CD14-positive monocyte (primary cell): ENCODE data around the gene CHN2. TPM values are rescaled to one million over a fixed set of nuclear protein-coding genes. Genes with fewer than 3 reads are reported as not detected.
A peak's percentile ranks its signal among the peaks of the same experiment; 100 is the strongest.

ENCODE experiments used
- DNase-seq, 3 donors: peaks; one replicate each; pipeline ENCODE4 v3.0.0-alpha.2; 2011 to 2022
- H2AFZ ChIP-seq: 2 replicates; pipeline ENCODE4 v1.6.0; 2012; ENCODE audit warnings: mild to moderate bottlenecking, low read depth, low read length, inconsistent platforms; ENCODE audit not compliant: insufficient read depth, poor library complexity, severe bottlenecking
- H3K27ac ChIP-seq, 2 donors: 1 replicate in 1 of 2; 2 replicates in 1 of 2; pipeline ENCODE4 v1.5.1; 2012 to 2013; ENCODE audit warnings: low read length in 2 of 2, control low read depth in 1 of 2, inconsistent platforms in 1 of 2, low read depth in 1 of 2, mild to moderate bottlenecking in 1 of 2
- H3K27me3 ChIP-seq, 2 donors: one replicate each; pipeline versions ENCODE4 v1.6.0 to v1.6.1; 2011 to 2013; ENCODE audit warnings: low read length in 2 of 2; ENCODE audit not compliant: control insufficient read depth in 2 of 2, insufficient read depth in 2 of 2
- H3K36me3 ChIP-seq, 2 donors: replicated peaks in 1 of 2; 1 replicate in 1 of 2; 2 replicates in 1 of 2; pipeline versions ENCODE4 v1.5.1 to v1.6.1; 2012 to 2013; ENCODE audit warnings: low read length in 2 of 2, control low read depth in 1 of 2, inconsistent platforms in 1 of 2, mild to moderate bottlenecking in 1 of 2; ENCODE audit not compliant: insufficient read depth in 2 of 2, control insufficient read depth in 1 of 2
- H3K4me1 ChIP-seq, 2 donors: 1 replicate in 1 of 2; 2 replicates in 1 of 2; pipeline versions ENCODE4 v1.5.1 to v1.6.1; 2012 to 2013; ENCODE audit warnings: low read length in 2 of 2, control low read depth in 1 of 2, inconsistent platforms in 1 of 2, mild to moderate bottlenecking in 1 of 2, moderate library complexity in 1 of 2; ENCODE audit not compliant: insufficient read depth in 2 of 2, control insufficient read depth in 1 of 2
- H3K4me2 ChIP-seq: replicated peaks from 2 replicates; pipeline ENCODE3; 2012; ENCODE audit warnings: low read length, moderate library complexity, mild to moderate bottlenecking; ENCODE audit not compliant: poor library complexity, severe bottlenecking; ENCODE audit errors: extremely low read depth
- H3K4me3 ChIP-seq, 3 experiments: fragments of 200-600 bp in 1 of 3; sonication (generic) in 1 of 3; replicated peaks in 1 of 3; 1 replicate in 2 of 3; 2 replicates in 1 of 3; pipeline ENCODE4 v1.5.1; 2011 to 2013; ENCODE audit warnings: low read length in 3 of 3, mild to moderate bottlenecking in 3 of 3, control low read depth in 2 of 3, low read depth in 2 of 3, inconsistent platforms in 1 of 3, moderate library complexity in 1 of 3
- H3K79me2 ChIP-seq: 2 replicates; pipeline ENCODE4 v1.6.0; 2012; ENCODE audit warnings: mild to moderate bottlenecking, control low read depth, inconsistent platforms, low read length, moderate library complexity; ENCODE audit not compliant: insufficient read depth
- H3K9ac ChIP-seq: 2 replicates; pipeline ENCODE4 v1.6.0; 2017; ENCODE audit warnings: low read length, mild to moderate bottlenecking; ENCODE audit not compliant: insufficient read depth, poor library complexity, severe bottlenecking
- H3K9me3 ChIP-seq, 2 donors: replicated peaks in 1 of 2; 1 replicate in 1 of 2; 2 replicates in 1 of 2; pipeline versions ENCODE4 v1.5.1 to v1.6.1; 2012 to 2013; ENCODE audit warnings: low read length in 2 of 2, control low read depth in 1 of 2; ENCODE audit not compliant: control insufficient read depth in 1 of 2, insufficient read depth in 1 of 2
- H4K20me1 ChIP-seq: 2 replicates; pipeline ENCODE4 v1.6.0; 2012; ENCODE audit warnings: mild to moderate bottlenecking, low read length, control low read depth, moderate library complexity; ENCODE audit not compliant: insufficient read depth
- H3K27ac Mint-ChIP-seq, 7 donors: one replicate each; pipeline ENCODE4 v1.8.0; 2020; ENCODE audit warnings: mild to moderate bottlenecking in 7 of 7, mixed read lengths in 7 of 7, moderate library complexity in 6 of 7, inconsistent platforms in 2 of 7
- H3K27me3 Mint-ChIP-seq, 3 donors: one replicate each; pipeline ENCODE4 v1.8.0; 2021 to 2022; ENCODE audit warnings: low read depth in 3 of 3, mild to moderate bottlenecking in 3 of 3, mixed read lengths in 3 of 3, moderate library complexity in 3 of 3, inconsistent platforms in 1 of 3
- H3K36me3 Mint-ChIP-seq, 2 donors: one replicate each; pipeline ENCODE4 v1.8.0; 2020; ENCODE audit warnings: mixed read lengths in 2 of 2, inconsistent platforms in 1 of 2, mild to moderate bottlenecking in 1 of 2
- H3K4me1 Mint-ChIP-seq: one replicate; pipeline ENCODE4 v1.8.0; 2020; ENCODE audit warnings: mild to moderate bottlenecking, mixed read lengths
- H3K4me3 Mint-ChIP-seq, 2 donors: one replicate each; pipeline ENCODE4 v1.8.0; 2020; ENCODE audit warnings: mild to moderate bottlenecking in 2 of 2, mixed read lengths in 2 of 2, moderate library complexity in 1 of 2
- H3K9me3 Mint-ChIP-seq, 7 donors: one replicate each; pipeline ENCODE4 v1.8.0; 2020 to 2022; ENCODE audit warnings: mixed read lengths in 7 of 7, mild to moderate bottlenecking in 6 of 7, moderate library complexity in 6 of 7, inconsistent platforms in 2 of 7
- WGBS: methylation state at CpG from one replicate; pipeline ENCODE4 v1.1.5; 2013; ENCODE audit warnings: missing lambda C conversion rate; ENCODE audit not compliant: insufficient coverage; 5-methylcytosine and 5-hydroxymethylcytosine counted together
- intact Hi-C, 2 donors: fragments of 100-400 bp; cut with micrococcal nuclease; formaldehyde crosslinking; loops; one replicate each; pipeline versions ENCODE4 v1.15.0 to v1.15.1; 2023
- polyA plus RNA-seq, 3 donors: library from polyadenylated mRNA; depleted of rRNA in 1 of 3; unstranded in 2 of 3; stranded (reverse) in 1 of 3; fragments of 300-500 nt in 2 of 3; fragments of >200 nt in 1 of 3; fragmentation: Illumina TruSeq in 2 of 3; gene quantifications; 1 replicate in 2 of 3; 2 replicates in 1 of 3; pipeline ENCODE4 v1.2.3, GENCODE V29; 2012 to 2021
- TF ChIP-seq, protein P1 (sequence below): fragments of 200-600 bp; IDR thresholded peaks from one replicate; pipeline ENCODE4 v1.8.0; 2022; ENCODE audit warnings: antibody characterized with exemption, mild to moderate bottlenecking

CHN2 gene
- polyA plus RNA-seq, 3 donors = 26.6 to 66.5 (median 44.8) TPM

- Histone ChIP-seq H3K4me2 (no peak overlapping the region), H3K36me3 (no peaks in the 10 kb centered on the region), H3K4me3 (no peak overlapping the region), H3K27ac (no peak overlapping the region), H3K9ac (no peak overlapping the region), H3K79me2 (no peaks in the 10 kb centered on the region), H3K27me3 (no peaks in the 10 kb centered on the region), H2AFZ (no peak overlapping the region), H3K9me3 (no peaks in the 10 kb centered on the region), H3K4me1 (peaks cover 36% of the 10 kb centered on the region in 2 donors), H4K20me1 (peaks cover 60% of the 10 kb centered on the region)
- DNase-seq = no peak
- 7% methylated on average over 3 of the region's 7 CpGs for WGBS
- peaks cover 0 to 2% (median 0%) of the 10 kb centered on the region in 7 donors for H3K9me3 Mint-ChIP-seq
- H3K36me3 Mint-ChIP-seq = peaks cover 24 to 26% of the 10 kb centered on the region in 2 donors
- H3K27ac Mint-ChIP-seq = peak overlapping the region in 2 of 7 donors; percentile 1 to 19
- no peak overlapping the region for H3K4me3 Mint-ChIP-seq
- H3K4me1 Mint-ChIP-seq = peaks cover 54% of the 10 kb centered on the region
- intact Hi-C loops = loop anchor here in 1 of 2 donors (10.0 kb wide), 1 partner anchor 136 kb away; the partner anchor contains the start of gene CHN2
- TF ChIP-seq, protein P1, sequence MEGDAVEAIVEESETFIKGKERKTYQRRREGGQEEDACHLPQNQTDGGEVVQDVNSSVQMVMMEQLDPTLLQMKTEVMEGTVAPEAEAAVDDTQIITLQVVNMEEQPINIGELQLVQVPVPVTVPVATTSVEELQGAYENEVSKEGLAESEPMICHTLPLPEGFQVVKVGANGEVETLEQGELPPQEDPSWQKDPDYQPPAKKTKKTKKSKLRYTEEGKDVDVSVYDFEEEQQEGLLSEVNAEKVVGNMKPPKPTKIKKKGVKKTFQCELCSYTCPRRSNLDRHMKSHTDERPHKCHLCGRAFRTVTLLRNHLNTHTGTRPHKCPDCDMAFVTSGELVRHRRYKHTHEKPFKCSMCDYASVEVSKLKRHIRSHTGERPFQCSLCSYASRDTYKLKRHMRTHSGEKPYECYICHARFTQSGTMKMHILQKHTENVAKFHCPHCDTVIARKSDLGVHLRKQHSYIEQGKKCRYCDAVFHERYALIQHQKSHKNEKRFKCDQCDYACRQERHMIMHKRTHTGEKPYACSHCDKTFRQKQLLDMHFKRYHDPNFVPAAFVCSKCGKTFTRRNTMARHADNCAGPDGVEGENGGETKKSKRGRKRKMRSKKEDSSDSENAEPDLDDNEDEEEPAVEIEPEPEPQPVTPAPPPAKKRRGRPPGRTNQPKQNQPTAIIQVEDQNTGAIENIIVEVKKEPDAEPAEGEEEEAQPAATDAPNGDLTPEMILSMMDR = no peak
- H3K27me3 Mint-ChIP-seq = peaks cover 3 to 9% (median 6%) of the 10 kb centered on the region in 3 donors
Observed at GRCh38 chr7:29331163-29331562, 136.6 kb downstream of the CHN2 start.

DNA sequence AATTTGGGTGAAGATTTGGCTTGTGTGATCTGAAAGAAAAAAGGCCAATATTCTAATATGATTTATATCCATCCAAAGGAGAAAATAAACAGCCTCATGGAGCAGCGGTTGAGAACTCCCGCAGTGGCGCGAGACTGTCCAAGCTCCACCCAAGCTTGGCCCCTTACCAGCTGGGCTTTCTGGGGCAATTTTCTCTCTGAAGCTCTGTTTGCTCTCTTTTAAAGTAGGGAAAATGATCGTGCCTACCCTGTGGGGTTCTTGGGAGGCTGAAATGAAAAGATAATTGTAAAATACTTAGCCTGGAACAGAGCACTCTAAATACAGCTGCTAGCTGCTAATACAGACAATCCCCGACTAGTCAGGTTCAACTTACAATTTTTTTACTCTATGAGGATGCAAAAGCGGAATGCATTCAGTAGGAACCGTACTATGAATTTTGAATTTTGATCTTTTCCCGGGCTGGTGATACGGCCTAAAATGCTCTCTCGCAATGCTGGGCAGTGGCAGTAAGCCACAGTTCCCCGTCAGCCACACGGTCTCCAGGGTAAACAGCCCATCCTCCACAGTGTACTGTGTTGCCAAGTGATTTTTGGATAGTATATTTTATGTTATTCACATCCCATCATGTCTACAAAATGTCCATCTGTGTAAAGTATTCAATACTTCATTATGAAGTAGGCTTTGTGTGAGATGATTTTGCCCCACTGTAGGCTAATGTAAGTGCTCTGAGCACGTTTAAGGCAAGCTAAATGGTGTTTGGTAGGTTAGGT, 137.7 kb downstream of the CHN2 start:
- H3K4me3 Mint-ChIP-seq = no peak overlapping the region
- H3K79me2 ChIP-seq = no peaks in the 10 kb centered on the region
- intact Hi-C loops = loop anchor here in 1 of 2 donors (10.0 kb wide), 1 partner anchor 137 kb away; the partner anchor contains the start of gene CHN2
- 80% methylated on average over 1 of the region's 14 CpGs for WGBS
- H3K9ac ChIP-seq = no peak overlapping the region
- no peak overlapping the region for H2AFZ ChIP-seq
- H3K36me3 ChIP-seq = no peaks in the 10 kb centered on the region
- H3K27ac ChIP-seq = no peak overlapping the region
- no peaks in the 10 kb centered on the region for H3K27me3 ChIP-seq
- no peaks in the 10 kb centered on the region for H3K9me3 ChIP-seq
- DNase-seq = no peak
- H3K4me1 Mint-ChIP-seq = peaks cover 58% of the 10 kb centered on the region
- no peak overlapping the region for H3K4me2 ChIP-seq
- H3K4me1 ChIP-seq = peaks cover 39 to 44% of the 10 kb centered on the region in 2 donors
- H3K27ac Mint-ChIP-seq = peak overlapping the region in 1 of 7 donors; percentile 22
- peaks cover 18 to 25% of the 10 kb centered on the region in 2 donors for H3K36me3 Mint-ChIP-seq
- peaks cover 66% of the 10 kb centered on the region for H4K20me1 ChIP-seq
- no peak overlapping the region for H3K4me3 ChIP-seq
- peaks cover 3 to 9% (median 6%) of the 10 kb centered on the region in 3 donors for H3K27me3 Mint-ChIP-seq
- peaks cover 0 to 2% (median 0%) of the 10 kb centered on the region in 7 donors for H3K9me3 Mint-ChIP-seq
- TF ChIP-seq, protein P1 = no peak
